Embryonic facial prominence (tissue), 1 donor: ENCODE measurements around the gene MAN2B1.
"Not testable (repeated sequence)": the region's sequence is repeated elsewhere in the genome, so short reads cannot be mapped to it uniquely, and the experiment has no call there.

ENCODE experiments used
- DNase-seq: peaks from one replicate; pipeline ENCODE4 v3.0.0-alpha.2; 2016; ENCODE audit errors: extremely low spot score

Gene MAN2B1

DNA sequence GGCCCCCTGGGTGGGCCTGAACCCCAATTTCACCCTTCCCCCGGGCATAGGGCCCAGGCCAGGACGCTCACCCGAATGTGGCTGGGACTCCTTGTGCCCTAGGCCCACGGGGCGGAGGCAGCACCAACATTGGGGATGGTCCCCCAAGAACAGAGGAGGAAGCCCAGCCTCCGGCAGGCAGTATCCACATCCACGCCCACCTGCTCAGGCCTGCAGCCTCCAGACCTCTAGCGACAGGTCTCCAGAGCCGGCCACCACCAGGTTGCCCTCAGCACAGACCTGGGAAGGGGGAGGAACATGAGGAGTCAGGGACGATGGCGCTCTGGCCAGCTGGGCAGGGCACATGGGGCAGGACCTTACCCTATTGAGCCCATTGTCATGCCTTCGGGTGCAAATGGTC is 22.5 kb upstream of the MAN2B1 start:
- no peak for DNase-seq

DNA sequence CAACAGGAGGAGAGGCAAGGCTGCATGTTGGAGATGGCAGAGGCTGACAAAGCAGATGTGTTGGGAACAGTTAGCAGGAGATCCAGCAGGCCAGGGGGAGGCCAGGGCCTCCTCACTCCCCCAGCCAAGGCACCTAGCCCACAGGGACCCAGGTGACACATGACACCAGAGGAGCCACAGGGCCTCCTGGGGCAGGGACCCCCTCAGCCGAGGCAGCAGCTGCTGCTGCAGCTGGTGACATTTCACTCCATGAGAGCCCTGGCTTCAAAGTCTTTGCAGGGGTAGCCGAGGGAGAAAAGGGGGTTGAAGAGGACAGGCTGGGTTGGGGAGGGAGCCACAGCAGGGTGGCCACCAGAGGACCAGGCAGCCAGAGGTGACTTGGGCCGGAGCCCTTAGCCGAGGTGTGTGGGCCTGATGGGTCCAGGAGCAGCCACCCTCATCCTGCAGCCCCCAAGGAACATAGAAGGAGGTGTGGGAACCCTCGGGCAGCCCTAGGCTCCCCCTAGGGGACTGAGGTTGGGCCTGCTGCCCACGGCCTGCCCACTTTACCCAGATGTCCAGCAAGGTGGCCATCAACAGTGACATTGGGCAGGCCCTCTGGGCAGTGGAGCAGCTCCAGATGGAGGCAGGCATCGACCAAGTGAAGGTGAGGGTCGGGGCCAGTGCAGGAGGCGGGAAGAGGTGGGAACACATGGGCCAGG is 21.1 kb upstream of the MAN2B1 start, which contains the start of gene GNG14:
TSS of gene GNG14 (plus strand) at position 503 of the 701 bp plus-strand sequence. CDS start at position 554, 51 bp downstream.
- DNase-seq = no peak

DNA sequence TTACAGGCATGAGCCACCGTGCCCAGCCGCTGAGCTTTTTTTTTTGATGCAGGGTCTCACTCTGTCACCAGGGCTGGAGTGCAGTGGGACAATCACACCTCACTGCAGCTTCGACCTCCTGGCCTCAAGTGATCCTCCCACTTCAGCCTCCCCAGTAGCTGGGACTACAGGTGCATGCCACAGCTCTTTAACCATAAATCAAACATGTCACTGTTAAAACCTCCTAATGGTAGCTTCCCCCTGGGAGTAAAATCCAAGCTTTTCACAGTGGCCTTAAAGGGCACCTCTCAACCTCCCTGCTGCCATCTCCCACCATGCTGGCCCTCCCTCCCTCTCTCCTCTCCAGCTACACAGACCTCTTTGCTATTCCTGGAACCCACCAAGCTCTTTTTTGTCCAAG is 19.3 kb upstream of the MAN2B1 start:
- DNase-seq = no peak

DNA sequence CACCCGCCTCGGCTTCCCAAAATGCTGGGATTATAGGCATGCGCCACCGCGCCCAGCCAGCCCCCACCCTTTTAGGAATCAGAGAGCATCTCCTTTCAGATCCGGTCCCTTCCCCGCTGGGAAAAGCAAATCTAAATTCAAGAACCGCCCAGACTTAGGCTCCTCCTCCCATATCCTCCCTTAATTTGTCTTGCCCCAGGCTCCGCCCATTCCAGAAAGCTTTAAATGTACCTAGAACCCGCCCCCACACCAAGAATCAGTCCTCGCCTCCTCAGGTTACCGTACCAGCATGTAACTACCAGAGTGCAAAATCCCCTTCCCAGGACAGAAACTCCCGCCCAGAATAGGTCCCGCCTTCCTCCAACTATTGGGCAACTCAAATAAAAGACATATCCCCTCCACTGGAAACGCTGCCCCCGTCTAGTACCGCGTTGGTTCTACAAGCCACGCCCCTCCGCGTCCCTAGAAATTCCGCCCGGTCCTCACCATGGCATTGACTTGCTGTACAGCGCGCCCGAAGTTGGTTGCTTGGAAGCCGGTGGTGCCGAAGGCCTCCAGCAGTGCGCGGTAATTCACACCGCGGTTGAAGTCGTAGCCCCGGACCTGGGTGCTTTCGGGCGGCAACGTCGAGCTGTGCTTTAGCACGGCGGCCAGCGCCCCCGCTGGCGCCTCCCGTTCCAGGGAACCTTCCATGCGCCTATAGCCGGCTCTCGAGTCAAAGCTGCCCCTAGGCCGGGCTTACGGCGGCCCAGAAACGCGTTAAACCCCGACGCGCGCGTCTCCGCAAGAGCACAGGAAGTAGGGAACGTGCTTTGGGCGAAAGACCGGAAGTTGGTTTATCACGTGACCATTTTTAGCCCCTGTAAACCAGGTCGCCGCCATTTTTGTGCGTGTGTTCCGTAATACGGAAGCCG is 14.8 kb upstream of the MAN2B1 start, which contains the start of gene DHPS:
TSS of gene DHPS (minus strand) at position 807 of the 914 bp plus-strand sequence. CDS start at position 693, 114 bp downstream.
- DNase-seq = peak; percentile 96

DNA sequence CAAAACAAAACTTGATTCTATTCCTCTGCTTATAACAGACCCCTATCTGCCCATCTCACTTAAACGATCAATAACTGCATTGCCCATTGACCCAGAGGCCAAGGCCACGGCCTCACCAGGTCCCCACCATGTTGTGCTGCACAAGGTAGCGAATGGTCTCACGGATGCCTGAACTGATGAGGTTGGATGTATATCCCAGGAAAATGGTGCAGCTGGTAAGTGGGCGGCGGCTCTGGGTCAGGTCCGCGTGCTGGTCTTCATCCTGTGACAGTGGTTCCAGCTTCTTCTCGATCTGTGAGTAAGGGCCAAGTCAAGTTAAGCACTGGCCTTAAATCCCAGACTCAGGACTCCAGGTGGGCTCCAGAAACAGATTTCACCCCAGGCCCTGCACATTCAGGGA is 13.5 kb upstream of the MAN2B1 start:
- DNase-seq = no peak

DNA sequence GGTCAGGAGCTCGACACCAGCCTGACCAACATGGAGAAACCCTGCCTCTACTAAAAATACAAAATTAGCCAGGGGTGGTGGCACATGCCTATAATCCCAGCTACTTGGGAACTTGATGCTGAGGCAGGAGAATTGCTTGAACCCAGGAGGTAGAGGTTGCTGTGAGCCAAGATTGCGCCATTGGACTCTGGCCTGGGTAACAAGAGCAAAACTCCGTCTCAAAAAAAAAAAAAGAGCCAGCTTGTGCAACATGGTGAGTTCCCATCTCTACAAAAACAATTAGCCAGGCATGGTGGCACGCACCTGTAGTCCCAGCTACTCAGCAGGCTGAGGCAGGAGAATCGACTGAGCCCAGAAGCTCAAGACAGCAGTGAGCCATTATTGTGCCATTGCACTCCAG is 11.5 kb upstream of the MAN2B1 start:
- not testable (repeated sequence) for DNase-seq

DNA sequence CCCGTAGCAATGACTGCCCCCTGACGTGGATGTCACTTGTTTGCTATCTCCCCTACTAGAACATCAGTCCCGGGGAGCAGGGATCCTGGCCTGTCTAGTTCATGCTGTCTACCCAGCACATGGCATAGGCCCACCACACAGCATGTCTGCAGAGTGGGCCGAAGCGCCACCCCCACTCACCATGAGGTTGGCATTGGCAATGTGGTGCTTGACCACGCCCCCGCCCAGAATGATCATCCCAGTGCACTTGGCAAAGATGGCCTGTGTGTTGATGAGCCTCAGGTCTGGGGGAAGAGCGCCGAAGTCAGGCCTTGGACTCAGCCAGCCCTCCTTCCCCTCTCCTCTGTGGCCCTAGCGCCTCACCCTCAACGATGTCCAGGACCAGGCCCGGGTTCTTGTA is 10.4 kb upstream of the MAN2B1 start:
- no peak for DNase-seq

DNA sequence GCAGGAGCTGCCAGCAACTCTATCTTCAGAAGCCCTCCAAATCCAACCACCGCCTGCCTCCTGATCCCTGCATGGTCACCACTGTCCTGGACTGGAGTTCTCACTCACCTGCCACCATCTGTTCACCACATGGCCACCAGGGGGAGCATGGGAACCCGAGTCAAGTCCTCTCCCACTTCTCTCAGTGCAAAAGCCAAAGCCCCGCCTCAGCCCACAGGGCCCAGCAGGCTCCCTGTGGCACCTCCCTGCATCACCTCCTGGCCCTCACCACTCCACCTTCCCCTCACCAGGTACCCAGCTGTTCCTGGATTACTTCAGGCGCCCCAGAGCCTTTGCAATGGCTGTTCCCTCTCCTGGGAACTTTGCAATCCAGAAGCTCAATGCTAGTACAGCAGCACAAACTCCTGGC is 9.8 kb upstream of the MAN2B1 start:
- DNase-seq = no peak

DNA sequence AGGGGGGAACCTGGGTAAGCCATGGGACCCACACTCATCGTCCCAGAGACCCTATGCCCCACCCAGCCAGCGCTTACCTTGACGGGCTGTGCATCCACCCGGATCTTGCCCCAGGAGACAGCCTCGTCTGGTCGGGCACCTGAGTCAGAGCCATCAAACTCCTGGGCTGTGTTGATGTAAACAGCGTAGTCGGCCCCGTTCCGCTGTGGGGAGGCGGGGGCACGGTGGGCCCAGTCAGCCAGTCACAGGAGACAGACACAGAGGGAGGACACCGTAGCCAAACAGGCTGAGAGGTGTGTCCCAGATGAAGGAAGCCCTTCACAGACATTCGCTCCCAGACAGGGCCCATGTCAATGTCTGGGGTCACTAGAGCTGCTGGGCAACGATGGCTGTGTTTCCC is 9.4 kb upstream of the MAN2B1 start:
- no peak for DNase-seq

DNA sequence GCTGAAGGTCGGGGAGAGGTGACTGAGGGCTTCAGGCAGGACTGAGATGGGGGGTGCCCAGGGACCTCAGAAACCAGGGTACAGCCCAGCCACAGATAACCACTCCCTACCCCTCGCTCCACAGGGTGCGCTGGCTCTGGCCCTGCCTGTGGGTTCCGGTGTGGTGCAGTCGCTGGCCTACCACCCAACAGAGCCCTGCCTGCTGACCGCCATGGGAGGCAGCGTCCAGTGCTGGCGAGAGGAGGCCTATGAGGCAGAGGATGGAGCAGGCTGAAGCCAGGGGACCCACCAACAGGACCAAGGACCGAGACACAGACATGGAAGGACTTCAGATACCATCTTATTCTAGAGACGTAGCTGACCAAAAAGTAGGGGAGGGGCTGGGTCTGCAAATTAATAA is 8.9 kb upstream of the MAN2B1 start:
- DNase-seq = no peak

DNA sequence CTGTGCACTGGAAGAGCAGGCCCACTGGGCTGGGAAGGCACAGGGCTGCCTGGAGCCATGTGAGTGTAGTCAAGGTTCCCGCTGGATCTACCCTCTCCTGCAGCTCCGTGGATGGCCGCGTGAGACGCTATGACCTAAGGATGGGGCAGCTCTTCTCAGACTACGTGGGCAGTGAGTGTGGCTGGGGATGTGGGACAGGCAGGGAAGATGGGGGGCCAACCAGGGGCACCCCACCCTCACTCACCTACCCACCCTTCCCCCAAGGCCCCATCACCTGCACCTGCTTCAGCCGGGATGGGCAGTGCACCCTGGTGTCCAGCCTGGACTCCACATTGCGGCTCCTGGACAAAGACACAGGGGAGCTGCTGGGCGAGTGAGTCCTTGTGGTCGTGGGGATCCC is 6.2 kb upstream of the MAN2B1 start:
- DNase-seq = no peak

DNA sequence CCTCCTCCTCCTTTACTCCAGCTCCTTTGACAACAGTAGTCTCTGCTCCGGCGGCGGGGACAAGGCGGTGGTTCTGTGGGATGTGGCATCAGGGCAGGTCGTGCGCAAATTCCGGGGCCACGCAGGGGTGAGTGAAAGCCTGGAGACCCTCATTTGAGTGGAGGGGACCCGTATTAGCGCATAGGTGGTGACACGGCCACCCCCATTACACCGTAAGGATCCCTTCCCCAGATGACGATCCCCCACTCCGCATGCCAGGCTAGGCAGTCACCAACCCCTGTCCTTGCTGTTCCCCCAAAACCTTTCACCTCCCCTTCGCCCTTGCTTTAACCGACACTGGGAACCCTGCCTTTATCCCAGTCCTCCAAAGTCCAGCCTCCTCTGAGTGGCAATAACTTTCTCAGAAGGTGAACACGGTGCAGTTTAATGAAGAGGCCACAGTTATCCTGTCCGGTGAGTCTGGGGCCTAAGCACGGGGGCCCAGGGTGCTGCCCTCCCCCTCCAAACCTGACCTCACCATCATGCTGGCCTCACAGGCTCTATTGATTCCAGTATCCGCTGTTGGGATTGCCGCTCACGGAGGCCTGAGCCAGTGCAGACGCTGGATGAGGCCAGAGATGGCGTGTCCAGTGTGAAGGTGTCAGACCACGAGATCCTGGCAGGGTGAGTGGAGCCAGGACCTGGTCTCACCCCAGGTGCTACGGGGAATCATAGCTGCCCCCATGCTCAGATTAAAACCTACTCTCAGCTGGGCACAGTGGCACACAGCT is 3.8 kb upstream of the MAN2B1 start:
- no peak for DNase-seq

DNA sequence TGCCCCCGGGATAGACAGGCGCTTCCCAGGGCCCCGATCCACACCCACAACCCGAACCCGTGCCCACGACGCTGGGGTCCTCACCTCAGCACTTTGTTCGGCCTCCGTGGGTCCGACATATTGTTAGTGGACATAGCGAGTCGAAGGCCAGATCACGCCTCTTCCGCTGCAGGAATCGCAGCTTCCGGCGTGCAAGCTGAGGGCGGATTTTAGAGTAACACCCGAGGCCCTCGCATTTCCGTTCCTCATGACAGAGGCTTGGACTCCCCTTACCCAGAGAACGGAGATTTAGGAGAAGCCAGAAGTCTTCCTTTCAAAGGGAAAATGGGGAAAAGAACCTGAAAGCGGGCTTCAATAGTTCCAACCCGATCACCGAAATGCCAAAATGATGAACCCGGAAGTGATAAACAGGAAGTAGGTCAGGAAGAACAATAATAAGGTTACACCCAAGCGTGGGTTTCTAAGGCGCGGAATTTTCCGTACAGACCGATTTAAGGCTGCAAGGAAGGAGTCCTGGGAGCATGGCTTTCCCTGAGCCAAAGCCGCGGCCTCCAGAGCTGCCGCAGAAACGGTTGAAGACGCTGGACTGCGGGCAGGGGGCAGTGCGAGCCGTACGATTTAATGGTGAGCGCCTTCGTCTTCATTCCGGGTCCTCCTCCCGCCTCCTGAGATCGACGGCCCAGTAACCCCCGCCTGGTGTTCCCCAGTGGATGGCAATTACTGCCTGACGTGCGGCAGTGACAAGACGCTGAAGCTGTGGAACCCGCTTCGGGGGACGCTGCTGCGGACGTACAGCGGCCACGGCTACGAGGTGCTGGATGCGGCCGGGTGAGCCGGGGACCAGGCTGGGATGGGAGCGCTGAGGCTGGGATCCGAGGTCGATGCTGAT is 3.0 kb upstream of the MAN2B1 start:
- DNase-seq = peak; percentile 70

DNA sequence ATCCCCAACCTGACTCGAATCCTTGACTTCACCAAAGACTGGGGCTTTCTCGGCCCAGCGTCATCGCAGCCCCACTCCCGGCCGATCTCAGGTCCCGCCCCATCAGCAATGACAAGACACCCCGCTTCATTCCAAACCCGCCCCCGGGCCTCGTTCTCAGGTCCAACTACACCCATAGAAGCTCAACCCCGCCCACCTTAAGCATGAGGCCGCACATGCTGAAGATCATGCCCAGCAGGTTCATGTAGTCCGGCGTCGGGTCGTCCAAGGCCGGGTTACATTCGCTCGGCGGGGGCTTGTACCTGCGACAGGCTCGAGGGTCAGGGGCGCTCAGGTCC is 2.4 kb upstream of the MAN2B1 start:
- DNase-seq = no peak

DNA sequence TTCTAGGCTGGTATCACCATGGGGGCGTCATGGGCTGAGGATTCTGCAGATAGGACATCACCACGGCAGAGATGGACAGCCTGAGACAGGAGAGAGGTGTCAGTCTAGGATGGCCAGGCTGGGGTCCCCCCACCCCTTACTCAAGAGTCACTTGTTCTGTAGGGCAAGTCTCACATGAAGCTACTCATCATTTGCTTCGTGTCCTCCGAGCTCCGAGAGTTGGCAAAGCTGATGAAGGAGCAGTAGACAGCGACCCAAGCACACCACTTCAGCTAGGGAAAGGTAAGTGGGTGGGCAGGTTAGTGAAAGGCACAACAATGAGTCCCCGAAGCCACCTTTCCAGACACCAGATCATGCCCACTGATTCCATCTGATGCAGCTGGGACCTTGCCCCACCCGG is 1.8 kb upstream of the MAN2B1 start:
- no peak for DNase-seq

DNA sequence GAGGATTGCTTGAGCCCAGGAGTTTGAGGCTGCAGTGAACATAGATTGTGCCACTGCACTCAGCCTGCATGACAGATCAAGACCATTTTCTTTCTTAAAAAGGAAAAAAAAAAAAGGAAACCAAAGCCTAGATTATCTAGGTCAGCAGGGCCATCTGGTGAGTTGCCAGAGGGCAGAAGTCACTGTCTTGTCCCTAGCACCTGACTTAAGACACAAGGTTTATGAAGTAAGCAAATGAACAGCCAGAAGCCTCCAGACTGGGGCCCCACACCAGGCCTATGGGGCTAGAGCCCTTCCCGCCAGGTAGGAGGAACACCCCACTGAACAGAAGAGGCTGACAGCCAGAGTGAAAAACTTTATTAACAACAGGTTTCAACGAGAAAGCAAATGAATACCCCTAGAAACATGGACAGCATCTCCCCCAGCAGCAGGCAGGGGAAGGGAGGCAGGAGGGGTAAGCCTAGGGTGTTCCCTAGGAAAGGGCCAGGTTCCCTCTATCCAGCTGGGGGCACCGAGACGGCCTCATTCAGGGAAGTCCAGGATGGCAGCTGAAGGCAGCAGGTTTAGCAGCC is 1.3 kb upstream of the MAN2B1 start:
- no peak for DNase-seq

DNA sequence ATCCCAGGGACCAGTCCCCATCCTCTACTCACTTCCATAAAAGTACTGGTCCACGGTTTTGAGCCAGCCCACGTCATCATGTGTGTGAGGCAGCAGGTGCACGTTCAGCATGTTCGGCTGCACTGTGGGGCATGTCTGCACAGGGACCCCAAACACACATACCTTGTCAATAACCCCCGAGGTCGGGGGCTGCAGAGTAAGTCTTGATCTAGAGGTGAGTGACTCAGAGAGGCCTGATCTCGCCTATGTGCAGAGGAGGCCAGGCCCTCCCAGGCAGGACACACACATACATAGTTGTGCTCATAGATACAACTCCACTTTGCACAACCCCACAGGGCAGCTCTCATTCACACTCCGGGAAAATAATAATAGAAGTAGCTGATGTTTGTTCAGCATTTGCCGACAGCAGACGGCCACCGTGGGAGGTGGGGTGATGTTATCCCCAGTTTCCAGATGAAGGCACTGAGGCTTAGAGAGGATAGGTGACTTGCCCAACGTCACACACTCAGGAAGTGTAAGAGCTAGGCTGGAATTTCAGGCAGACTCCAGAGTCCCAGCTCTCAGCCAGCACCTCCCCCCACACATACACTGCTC is 774 bp downstream of the MAN2B1 start:
- DNase-seq = no peak

DNA sequence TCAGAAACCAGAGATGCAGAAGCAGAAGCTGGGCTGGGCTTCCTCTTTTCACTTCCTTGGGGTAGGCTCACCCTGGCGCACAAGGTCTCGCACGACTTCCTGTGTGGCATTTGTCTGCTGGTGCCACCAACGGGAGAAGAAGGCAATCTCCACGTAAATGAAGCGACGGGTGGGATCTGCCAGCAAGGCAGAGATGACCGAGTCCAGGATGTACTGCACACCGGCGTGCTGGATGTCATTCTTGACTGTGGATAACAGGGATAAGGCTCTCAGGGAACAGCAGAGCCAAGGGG is 1.3 kb downstream of the MAN2B1 start:
- no peak for DNase-seq

DNA sequence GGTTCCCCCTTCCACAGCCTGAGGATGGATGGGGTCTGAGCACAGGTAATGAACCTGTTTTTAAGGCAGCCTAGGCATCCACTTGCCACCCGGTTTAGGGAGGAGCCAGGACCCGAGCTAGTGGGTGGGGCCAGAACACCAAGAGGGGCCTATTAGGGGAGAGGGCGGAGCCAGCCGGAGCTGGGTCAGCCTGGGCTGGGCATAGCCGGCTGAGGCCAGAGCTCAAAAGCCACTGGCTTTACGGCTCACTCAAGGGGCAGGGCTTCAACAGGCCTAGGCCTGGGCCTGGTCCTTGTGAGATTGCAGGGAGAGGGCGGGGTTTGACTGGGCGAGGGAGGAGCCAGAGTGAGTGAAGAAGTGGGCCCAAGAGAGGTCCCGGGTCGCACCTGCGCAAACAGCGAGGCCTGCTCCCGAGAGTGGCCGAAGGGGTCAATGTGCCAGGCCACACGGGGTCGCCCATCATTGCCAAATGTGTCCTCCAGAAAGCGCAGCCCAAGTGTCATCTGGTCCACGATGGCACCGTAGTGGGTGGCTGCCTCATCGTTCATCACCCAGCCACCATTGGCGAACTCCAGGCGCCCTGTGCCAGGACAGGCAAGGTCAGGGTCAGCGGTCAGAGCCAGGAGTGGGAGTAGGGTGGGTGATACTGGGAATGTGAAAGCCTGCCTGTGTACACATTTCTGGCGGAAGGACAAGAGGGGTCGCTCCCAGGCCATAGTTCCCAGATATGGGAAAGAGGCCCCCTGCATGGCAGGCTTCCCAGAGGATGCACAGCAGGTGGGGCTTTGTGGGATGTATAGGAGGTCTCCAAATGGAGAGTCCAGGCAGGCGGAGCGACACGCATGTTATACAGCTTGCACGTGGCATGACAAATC is 1.9 kb downstream of the MAN2B1 start:
- DNase-seq = no peak

DNA sequence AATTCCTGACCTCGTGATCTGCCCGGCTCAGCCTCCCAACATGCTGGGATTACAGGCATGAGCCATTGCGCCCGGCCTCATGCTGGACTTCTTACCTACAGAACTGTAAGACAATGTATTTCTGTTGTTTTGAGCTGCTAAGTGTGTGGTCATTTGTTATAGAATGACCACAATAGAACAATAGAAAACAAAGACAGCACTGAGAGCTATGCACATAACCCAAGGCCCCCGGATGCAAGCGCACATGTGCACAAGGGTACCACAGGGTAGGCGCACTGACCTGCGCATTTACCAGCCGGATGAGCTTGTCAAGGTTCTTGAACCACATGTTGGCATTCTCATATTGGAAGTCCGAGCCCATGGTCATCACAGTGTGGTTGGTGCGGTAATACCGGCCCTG is 5.6 kb downstream of the MAN2B1 start:
- no peak for DNase-seq
